Upper lobe of left lung (tissue), 4 donors: ENCODE results near the gene AHNAK.

Experiments used
- CTCF ChIP-seq, 6 experiments: fragments of 450-650 bp in 4 of 6; fragments of 200-600 bp in 2 of 6; sonication (generic) in 2 of 6; IDR thresholded peaks; one replicate each; pipeline ENCODE4 v1.5.1; 2016 to 2019; ENCODE audit warnings: antibody characterized with exemption in 6 of 6
- POLR2AphosphoS5 ChIP-seq, 2 donors: sonication (generic); formaldehyde crosslinking; IDR thresholded peaks; one replicate each; pipeline ENCODE4 v1.5.1; 2017; ENCODE audit warnings: antibody characterized with exemption in 2 of 2

GRCh38 chr11:62387381-62387780, 159.2 kb downstream of the AHNAK start:
- TF ChIP-seq CTCF (IDR thresholded peaks at IDR 0.05): no peak
- TF ChIP-seq POLR2AphosphoS5 (IDR thresholded peaks at IDR 0.05): no peak
